Immature natural killer cell (primary cell): ENCODE results near the gene SCP2. TPM values are rescaled to one million over a fixed set of nuclear protein-coding genes. Genes with fewer than 3 reads are reported as not detected.

ENCODE experiments used
- DNase-seq, 3 donors: peaks; one replicate each; pipeline ENCODE4 v3.0.0; 2022; ENCODE audit warnings: mixed read lengths in 1 of 3
- H3K27ac Mint-ChIP-seq, 6 donors: one replicate each; pipeline ENCODE4 v1.8.0; 2020; ENCODE audit warnings: mixed read lengths in 6 of 6, mild to moderate bottlenecking in 5 of 6, inconsistent platforms in 4 of 6, moderate library complexity in 3 of 6
- H3K27me3 Mint-ChIP-seq, 3 donors: one replicate each; pipeline ENCODE4 v1.8.0; 2020 to 2021; ENCODE audit warnings: low read depth in 3 of 3, mild to moderate bottlenecking in 3 of 3, mixed read lengths in 3 of 3, moderate library complexity in 3 of 3, inconsistent platforms in 1 of 3
- H3K36me3 Mint-ChIP-seq, 3 donors: one replicate each; pipeline ENCODE4 v1.8.0; 2020; ENCODE audit warnings: mixed read lengths in 3 of 3, inconsistent platforms in 2 of 3, mild to moderate bottlenecking in 2 of 3
- H3K4me1 Mint-ChIP-seq, 2 donors: one replicate each; pipeline ENCODE4 v1.8.0; 2020; ENCODE audit warnings: inconsistent platforms in 2 of 2, mild to moderate bottlenecking in 2 of 2, mixed read lengths in 2 of 2, moderate library complexity in 1 of 2
- H3K4me3 Mint-ChIP-seq, 5 donors: one replicate each; pipeline ENCODE4 v1.8.0; 2020; ENCODE audit warnings: mild to moderate bottlenecking in 5 of 5, mixed read lengths in 5 of 5, inconsistent platforms in 3 of 5, moderate library complexity in 3 of 5
- H3K9me3 Mint-ChIP-seq, 6 donors: one replicate each; pipeline ENCODE4 v1.8.0; 2020; ENCODE audit warnings: mild to moderate bottlenecking in 6 of 6, mixed read lengths in 6 of 6, inconsistent platforms in 4 of 6, moderate library complexity in 3 of 6
- polyA plus RNA-seq, 3 donors: library from polyadenylated mRNA; unstranded; fragments of 300-500 nt; fragmentation: Illumina TruSeq; gene quantifications; one replicate each; pipeline ENCODE4 v1.2.3, GENCODE V29; 2021

The SCP2 gene
- polyA plus RNA-seq, 3 donors from 2014 or later = 257 to 343 (median 261) TPM

GRCh38 chr1:53011175-53011574 lies 84.1 kb downstream of the SCP2 start:
- no peak overlapping the region for H3K27ac Mint-ChIP-seq
- H3K4me3 Mint-ChIP-seq = no peak overlapping the region
- no peaks in the 10 kb centered on the region for H3K27me3 Mint-ChIP-seq
- peaks cover 21 to 28% of the 10 kb centered on the region in 2 donors for H3K4me1 Mint-ChIP-seq
- H3K36me3 Mint-ChIP-seq = peaks cover 0 to 4% (median 0%) of the 10 kb centered on the region in 3 donors
- H3K9me3 Mint-ChIP-seq = peaks cover 0 to 3% (median 0%) of the 10 kb centered on the region in 6 donors
- no peak for DNase-seq

- Mint-ChIP-seq H3K27me3 (no peaks in the 10 kb centered on the region), H3K27ac (peak overlapping the region; percentile 61 to 96 (median 90)), H3K9me3 (peaks cover 0 to 2% (median 0%) of the 10 kb centered on the region in 6 donors), H3K36me3 (peaks cover 3% of the 10 kb centered on the region in 3 donors), H3K4me1 (peaks cover 39 to 53% of the 10 kb centered on the region in 2 donors), H3K4me3 (peak overlapping the region; percentile 90 to 100 (median 93))
- peak; percentile 74 to 82 (median 76) for DNase-seq
Measured at GRCh38 chr1:53014791-53015507, 87.9 kb downstream of the SCP2 start.

GRCh38 chr1:53015508-53015860 lies 88.4 kb downstream of the SCP2 start:
- Mint-ChIP-seq H3K27ac (peak overlapping the region; percentile 61 to 96 (median 86)), H3K36me3 (peaks cover 3% of the 10 kb centered on the region in 3 donors), H3K9me3 (peaks cover 0 to 2% (median 0%) of the 10 kb centered on the region in 6 donors), H3K4me3 (peak overlapping the region; percentile 90 to 100 (median 93)), H3K27me3 (no peaks in the 10 kb centered on the region), H3K4me1 (peaks cover 39 to 53% of the 10 kb centered on the region in 2 donors)
- DNase-seq = no peak

DNA sequence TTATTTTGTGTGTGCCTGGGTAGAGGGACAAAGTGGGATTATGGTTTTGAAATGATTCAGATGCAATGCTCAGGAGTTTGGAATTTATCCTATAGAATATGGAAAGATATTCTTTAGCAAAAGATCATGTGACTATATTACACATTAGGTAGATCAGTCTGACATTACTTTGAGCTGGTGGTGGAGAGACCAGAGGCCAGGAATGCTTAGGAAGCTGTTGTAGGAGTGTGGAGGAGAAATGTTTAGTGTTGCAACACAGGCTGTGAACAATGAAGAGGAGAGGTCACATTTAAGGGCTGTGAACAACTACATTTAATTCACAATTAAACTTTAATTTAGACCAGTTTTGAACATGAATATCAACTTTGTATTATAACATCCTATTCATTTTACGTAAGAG lies 89.6 kb downstream of the SCP2 start:
- H3K27ac Mint-ChIP-seq = peak overlapping the region in 5 of 6 donors; percentile 29 to 96 (median 47)
- H3K4me3 Mint-ChIP-seq = peak overlapping the region; percentile 90 to 100 (median 93)
- H3K9me3 Mint-ChIP-seq = no peaks in the 10 kb centered on the region
- peaks cover 3% of the 10 kb centered on the region in 3 donors for H3K36me3 Mint-ChIP-seq
- no peaks in the 10 kb centered on the region for H3K27me3 Mint-ChIP-seq
- H3K4me1 Mint-ChIP-seq = peaks cover 39 to 53% of the 10 kb centered on the region in 2 donors
- DNase-seq = no peak

- Mint-ChIP-seq H3K36me3 (peaks cover 3 to 6% (median 3%) of the 10 kb centered on the region in 3 donors), H3K27ac (no peak overlapping the region), H3K9me3 (no peaks in the 10 kb centered on the region), H3K4me3 (no peak overlapping the region), H3K4me1 (peaks cover 31% of the 10 kb centered on the region in 2 donors), H3K27me3 (no peaks in the 10 kb centered on the region)
- no peak for DNase-seq
Measured at GRCh38 chr1:53020588-53020987, 93.5 kb downstream of the SCP2 start.

GRCh38 chr1:53022179-53022578 lies 95.1 kb downstream of the SCP2 start:
- peaks cover 0 to 6% (median 3%) of the 10 kb centered on the region in 3 donors for H3K36me3 Mint-ChIP-seq
- H3K9me3 Mint-ChIP-seq = no peaks in the 10 kb centered on the region
- no peak overlapping the region for H3K4me3 Mint-ChIP-seq
- H3K27ac Mint-ChIP-seq = peak overlapping the region in 1 of 6 donors; percentile 11
- no peak for DNase-seq
- peaks cover 15 to 17% of the 10 kb centered on the region in 2 donors for H3K4me1 Mint-ChIP-seq
- H3K27me3 Mint-ChIP-seq = no peaks in the 10 kb centered on the region

DNA sequence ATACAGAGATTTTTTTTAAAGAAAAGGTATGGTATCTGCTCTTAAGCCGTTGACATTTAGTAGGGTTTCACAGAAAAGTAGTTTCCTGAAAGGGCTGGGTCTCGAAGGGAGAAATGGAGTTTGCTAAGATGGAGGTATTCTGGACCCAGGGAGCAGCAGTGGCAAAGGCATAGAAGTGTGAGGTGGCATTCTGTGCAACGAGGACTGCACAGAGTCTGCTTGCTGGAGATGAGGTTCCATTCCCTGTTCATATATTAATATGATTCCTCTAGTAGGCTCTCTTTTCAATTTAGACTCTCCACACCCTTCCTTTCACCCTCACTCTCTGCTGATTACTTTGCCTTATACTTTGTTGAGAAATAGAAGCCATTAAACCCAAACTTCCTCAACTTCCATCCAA lies 96.5 kb downstream of the SCP2 start:
- Mint-ChIP-seq H3K27ac (peak overlapping the region in 1 of 6 donors; percentile 64), H3K27me3 (no peaks in the 10 kb centered on the region), H3K36me3 (peaks cover 3 to 11% (median 6%) of the 10 kb centered on the region in 3 donors), H3K9me3 (no peaks in the 10 kb centered on the region), H3K4me1 (peaks cover 14 to 15% of the 10 kb centered on the region in 2 donors), H3K4me3 (no peak overlapping the region)
- DNase-seq = no peak

- Mint-ChIP-seq H3K27ac (no peak overlapping the region), H3K4me1 (peaks cover 10 to 12% of the 10 kb centered on the region in 2 donors), H3K36me3 (peaks cover 3 to 11% (median 4%) of the 10 kb centered on the region in 3 donors), H3K4me3 (no peak overlapping the region), H3K27me3 (no peaks in the 10 kb centered on the region), H3K9me3 (no peaks in the 10 kb centered on the region)
- DNase-seq = no peak
Measured at GRCh38 chr1:53024117-53024516, 97.0 kb downstream of the SCP2 start.

- Mint-ChIP-seq H3K9me3 (no peaks in the 10 kb centered on the region), H3K36me3 (peaks cover 4 to 11% (median 8%) of the 10 kb centered on the region in 3 donors), H3K27ac (no peak overlapping the region), H3K4me1 (peaks cover 4 to 7% of the 10 kb centered on the region in 2 donors), H3K4me3 (no peak overlapping the region), H3K27me3 (no peaks in the 10 kb centered on the region)
- no peak for DNase-seq
Measured at GRCh38 chr1:53025034-53025768, 98.1 kb downstream of the SCP2 start.

DNA sequence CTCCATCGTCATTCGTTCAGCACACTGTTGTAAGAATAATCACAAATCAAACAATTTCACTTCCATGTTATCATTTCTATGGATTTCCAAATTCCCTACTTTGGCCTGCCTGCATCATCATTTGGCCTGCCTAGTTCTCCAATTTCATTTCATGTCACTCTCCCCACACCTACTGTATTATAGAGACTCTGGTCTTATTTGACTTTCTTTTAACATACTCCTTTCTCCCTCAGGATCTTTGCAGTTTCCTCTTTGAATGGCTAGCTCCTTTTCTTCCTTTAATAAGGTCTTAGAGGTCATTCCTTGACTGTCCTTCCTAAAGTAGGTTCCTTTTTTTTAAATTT lies 98.7 kb downstream of the SCP2 start:
- no peaks in the 10 kb centered on the region for H3K9me3 Mint-ChIP-seq
- H3K27ac Mint-ChIP-seq = no peak overlapping the region

DNA sequence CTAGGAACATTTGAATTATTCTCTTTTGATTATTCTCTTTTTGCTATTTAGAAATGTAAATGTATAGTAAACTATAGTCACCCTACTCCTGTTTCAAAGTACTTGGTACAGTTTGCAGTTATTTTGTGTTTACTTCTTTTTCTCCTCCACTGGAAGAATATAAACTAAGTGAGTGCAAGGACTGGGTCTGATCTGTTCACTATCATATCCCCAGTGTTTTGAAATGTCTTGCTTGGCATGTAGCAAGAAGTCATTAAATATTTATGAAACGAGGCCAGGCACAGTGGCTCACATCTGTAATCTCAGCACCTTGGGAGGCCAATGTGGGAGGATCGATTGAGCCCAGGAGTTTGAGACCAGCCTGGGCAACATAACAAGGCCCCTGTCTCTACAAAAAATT lies 99.2 kb downstream of the SCP2 start:
- H3K4me1 Mint-ChIP-seq = peaks cover 8 to 9% of the 10 kb centered on the region in 2 donors

More for the DNA sequence above, 98.7 kb downstream of the SCP2 start:
- H3K4me3 Mint-ChIP-seq = no peak overlapping the region
- H3K27me3 Mint-ChIP-seq = no peaks in the 10 kb centered on the region
- H3K4me1 Mint-ChIP-seq = peaks cover 4 to 7% of the 10 kb centered on the region in 2 donors
- no peak for DNase-seq
- peaks cover 4 to 11% (median 8%) of the 10 kb centered on the region in 3 donors for H3K36me3 Mint-ChIP-seq

GRCh38 chr1:53031732-53032131 lies 104.7 kb downstream of the SCP2 start:
- no peaks in the 10 kb centered on the region for H3K27me3 Mint-ChIP-seq
- DNase-seq = no peak
- no peaks in the 10 kb centered on the region for H3K9me3 Mint-ChIP-seq
- no peak overlapping the region for H3K27ac Mint-ChIP-seq
- H3K4me3 Mint-ChIP-seq = no peak overlapping the region
- peaks cover 9 to 20% (median 16%) of the 10 kb centered on the region in 3 donors for H3K36me3 Mint-ChIP-seq
- peaks cover 10 to 27% of the 10 kb centered on the region in 2 donors for H3K4me1 Mint-ChIP-seq

More for the DNA sequence above, 99.2 kb downstream of the SCP2 start:
- no peak overlapping the region for H3K4me3 Mint-ChIP-seq
- H3K9me3 Mint-ChIP-seq = no peaks in the 10 kb centered on the region
- no peaks in the 10 kb centered on the region for H3K27me3 Mint-ChIP-seq
- H3K36me3 Mint-ChIP-seq = peaks cover 4 to 12% (median 9%) of the 10 kb centered on the region in 3 donors
- DNase-seq = no peak
- no peak overlapping the region for H3K27ac Mint-ChIP-seq

- Mint-ChIP-seq H3K27ac (peak overlapping the region in 1 of 6 donors; percentile 13), H3K9me3 (no peaks in the 10 kb centered on the region), H3K36me3 (peaks cover 18 to 23% (median 20%) of the 10 kb centered on the region in 3 donors)
Measured at GRCh38 chr1:53037159-53037558, 110.1 kb downstream of the SCP2 start.

DNA sequence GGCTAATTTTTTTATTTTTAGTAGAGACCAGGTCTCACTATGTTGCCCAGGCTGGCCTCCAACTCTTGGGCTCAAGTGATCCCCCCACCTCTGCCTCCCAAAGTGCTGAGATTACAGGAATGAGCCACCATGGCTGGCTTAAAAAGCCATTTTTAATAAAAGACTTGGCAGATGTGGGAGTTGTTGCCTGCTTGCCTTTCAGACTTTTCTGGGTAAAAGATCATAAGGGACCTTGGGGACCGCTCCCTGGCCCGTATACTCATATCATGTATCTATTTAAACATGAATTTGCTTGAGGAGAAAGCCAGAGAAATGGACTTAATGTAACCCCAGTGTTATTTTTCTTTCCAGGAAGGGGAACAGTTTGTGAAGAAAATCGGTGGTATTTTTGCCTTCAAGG lies 111.5 kb downstream of the SCP2 start:
- peaks cover 10 to 15% of the 10 kb centered on the region in 2 donors for H3K4me1 Mint-ChIP-seq
- H3K27me3 Mint-ChIP-seq = no peaks in the 10 kb centered on the region
- H3K36me3 Mint-ChIP-seq = peaks cover 14 to 19% (median 16%) of the 10 kb centered on the region in 3 donors
- DNase-seq = no peak
- no peak overlapping the region for H3K4me3 Mint-ChIP-seq
- no peak overlapping the region for H3K27ac Mint-ChIP-seq
- no peaks in the 10 kb centered on the region for H3K9me3 Mint-ChIP-seq

More at GRCh38 chr1:53037159-53037558, 110.1 kb downstream of the SCP2 start:
- no peak for DNase-seq
- Mint-ChIP-seq H3K4me3 (no peak overlapping the region), H3K4me1 (peaks cover 11 to 15% of the 10 kb centered on the region in 2 donors), H3K27me3 (no peaks in the 10 kb centered on the region)
